T-helper 1 cell treated with Interleukin-12 subunit alpha and Interleukin-12 subunit beta and Interleukin-4 antibody, amounts not matched to agents 30 ng/mL and 1 ng/mL, for 36 hours (primary cell): Measurements from ENCODE around the gene ACAD11. TPM values are rescaled to one million over a fixed set of nuclear protein-coding genes. Genes with fewer than 3 reads are reported as not detected.

Experiments used
- intact Hi-C: fragments of 100-400 bp; cut with micrococcal nuclease; formaldehyde crosslinking; loops from one replicate; pipeline ENCODE4 v1.15.1; 2024
- total RNA-seq: library from RNA; stranded (reverse); gene quantifications from 2 replicates; pipeline ENCODE4 v1.2.3, GENCODE V29; 2022

ACAD11 gene
- total RNA-seq = 14.1 and 17.5 TPM in 2 replicates

DNA sequence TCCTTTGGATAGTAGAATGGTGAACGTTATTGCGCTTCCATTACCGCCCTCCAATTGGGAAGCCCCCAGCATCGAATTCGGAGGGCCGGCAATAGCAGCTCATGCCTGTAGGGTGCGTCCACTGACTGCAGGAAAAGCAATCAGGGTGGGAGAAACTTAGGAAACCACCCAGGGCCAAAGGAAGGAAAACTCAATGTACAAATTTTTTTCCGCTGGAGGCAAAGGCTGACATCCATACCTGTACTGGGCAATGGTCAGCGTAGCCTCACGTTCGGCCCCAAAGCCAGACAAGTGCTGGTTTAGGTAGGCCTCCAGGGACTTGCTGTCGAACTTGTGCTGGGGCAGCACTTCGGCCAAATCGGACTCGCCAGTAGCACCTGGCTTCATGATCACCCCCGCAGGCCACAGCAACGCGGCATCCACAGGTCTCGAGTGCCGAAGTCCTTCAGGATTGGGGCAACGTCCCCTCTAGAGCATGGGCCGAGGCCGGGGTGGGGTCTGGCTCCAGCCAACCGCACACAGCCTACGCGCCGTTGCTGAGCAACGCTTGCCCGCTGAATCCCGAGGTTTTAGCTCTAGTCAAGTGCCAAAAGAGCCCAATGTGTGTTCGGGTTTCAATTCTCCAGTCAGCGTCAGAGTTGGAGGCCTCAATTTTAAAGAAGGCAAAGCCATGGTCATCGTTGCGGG is at the start of gene ACAD11:
Gene ACAD11 (minus strand): TSS at position 445 of the 687 bp plus-strand sequence. CDS start 58 bp downstream, at position 387.
- intact Hi-C loops = loop anchor here (1.0 to 10.0 kb wide), 10 partner anchors 17 to 1912 kb away; partner anchors contain the start of genes ASTE1, ATP2C1, CDV3 and DNAJC13

GRCh38 chr3:132703733-132704132 is 44.1 kb upstream of the ACAD11 start:
- intact Hi-C loops = no loop called here

GRCh38 chr3:132695422-132695821 is 35.8 kb upstream of the ACAD11 start:
- intact Hi-C loops = no loop called here

- intact Hi-C loops = no loop called here
Observed at GRCh38 chr3:132694991-132695390, 35.4 kb upstream of the ACAD11 start.

DNA sequence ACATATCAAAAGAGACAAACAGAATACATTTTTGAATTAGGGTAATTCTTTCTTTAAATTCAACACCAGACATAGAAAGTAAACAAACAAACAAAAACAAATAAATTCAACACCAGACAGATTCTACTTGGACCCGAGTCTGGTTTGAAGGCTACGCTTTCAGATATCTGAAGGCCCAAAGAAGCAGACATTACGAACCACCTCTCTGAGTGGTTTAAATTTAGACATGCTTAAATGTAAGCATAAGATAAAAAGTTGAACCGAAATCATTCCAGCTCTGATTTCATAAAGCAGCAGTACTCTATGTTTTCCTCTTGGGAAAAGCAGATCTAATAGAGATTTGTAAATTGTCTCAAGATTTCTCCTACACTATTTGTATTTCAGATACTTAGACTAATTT is 30.4 kb upstream of the ACAD11 start:
- intact Hi-C loops = no loop called here

DNA sequence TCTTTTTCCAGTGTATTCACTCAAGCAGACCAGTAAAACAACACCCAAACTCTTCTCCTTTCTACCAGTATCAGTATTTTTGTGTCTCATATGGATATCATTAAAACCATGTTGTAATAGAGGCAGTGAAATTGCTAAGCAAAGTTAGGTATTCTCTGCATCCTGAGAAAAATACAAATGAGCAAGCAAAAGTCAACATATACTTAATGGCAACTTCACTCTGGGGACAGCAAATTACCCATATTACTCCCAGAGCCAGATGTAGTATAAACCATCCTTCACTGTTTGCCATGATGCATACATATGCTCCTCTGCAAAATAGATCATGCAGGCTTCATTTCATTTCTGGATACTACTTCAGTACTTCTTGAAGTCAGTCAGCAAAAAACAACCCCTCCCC is 22.6 kb upstream of the ACAD11 start:
- intact Hi-C loops = no loop called here

- intact Hi-C loops = no loop called here
Observed at GRCh38 chr3:132681421-132681820, 21.8 kb upstream of the ACAD11 start.

DNA sequence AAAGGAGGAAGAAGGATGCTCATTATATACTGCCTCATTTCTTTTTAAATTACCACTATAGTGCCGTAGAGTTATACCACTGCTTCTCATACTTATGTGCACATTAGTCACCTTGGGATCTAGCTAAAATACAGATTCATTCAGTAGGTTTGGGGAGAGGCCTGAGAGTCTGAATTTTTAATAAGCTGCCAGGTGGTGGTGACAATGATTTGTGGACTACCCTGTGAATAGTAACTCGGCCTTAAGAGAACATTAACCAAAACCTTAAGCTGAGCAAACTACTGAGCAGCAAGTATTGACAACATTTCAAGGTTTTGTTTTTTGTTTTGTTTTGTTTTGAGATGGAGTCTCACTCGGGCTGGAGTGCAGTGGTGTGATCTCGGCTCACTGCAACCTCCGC is 20.3 kb upstream of the ACAD11 start:
- intact Hi-C loops = no loop called here

- intact Hi-C loops = no loop called here
Observed at GRCh38 chr3:132675408-132675807, 15.8 kb upstream of the ACAD11 start.

GRCh38 chr3:132669256-132669777 is 9.7 kb upstream of the ACAD11 start:
- intact Hi-C loops = loop anchor here (10.0 kb wide), 1 partner anchor 1775 kb away; the partner anchor contains the start of gene ATP2C1

- intact Hi-C loops = loop anchor here (10.0 kb wide), 1 partner anchor 1770 kb away; the partner anchor contains the start of gene ATP2C1
Observed at GRCh38 chr3:132665230-132665745, 5.7 kb upstream of the ACAD11 start.

DNA sequence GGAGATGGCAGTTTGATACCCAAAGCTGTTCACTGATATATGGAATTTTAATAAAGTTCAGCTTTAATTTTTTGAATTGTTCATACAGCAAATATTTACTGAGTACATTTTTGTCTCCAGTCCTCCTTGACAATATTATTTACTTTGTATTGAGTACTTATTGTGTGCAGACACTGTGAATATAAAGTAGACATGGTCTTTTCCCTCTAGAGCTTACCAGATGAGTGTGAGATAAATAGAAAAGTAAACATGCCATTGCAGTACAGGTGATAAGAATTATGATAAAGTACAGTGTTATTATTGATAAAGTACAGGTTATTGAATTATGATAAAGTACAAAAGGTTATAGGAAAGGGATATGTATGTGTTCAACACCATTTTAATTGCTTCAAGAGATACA is 2.6 kb upstream of the ACAD11 start:
- intact Hi-C loops = loop anchor here (5.0 to 10.0 kb wide), 3 partner anchors 1635 to 1915 kb away; partner anchors contain the start of genes ASTE1, ATP2C1, NEK11 and PIK3R4

DNA sequence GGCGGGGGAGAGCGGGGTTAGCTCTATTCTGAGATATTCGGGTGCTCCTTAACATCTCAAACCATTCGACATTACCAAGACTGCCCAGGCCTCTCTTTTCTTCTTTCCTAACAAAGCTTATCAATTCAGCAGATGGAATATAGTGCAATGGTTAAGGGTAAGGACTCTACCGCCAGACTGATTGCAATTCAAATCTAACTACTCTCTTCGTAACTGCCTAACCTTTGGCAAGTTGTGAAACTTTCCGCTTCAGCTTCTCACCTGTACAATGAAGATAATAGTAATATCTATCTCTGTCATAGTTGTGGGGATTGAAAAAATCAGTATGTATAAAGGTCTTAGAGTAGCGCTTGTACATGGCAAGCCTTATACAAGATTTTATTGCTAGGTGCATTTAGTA is 1.5 kb upstream of the ACAD11 start:
- intact Hi-C loops = loop anchor here (1.0 to 10.0 kb wide), 5 partner anchors 125 to 1914 kb away; partner anchors contain the start of genes ASTE1, ATP2C1, NEK11 and PIK3R4

GRCh38 chr3:132660811-132661070 is 1.1 kb upstream of the ACAD11 start:
- intact Hi-C loops = loop anchor here (1.0 to 10.0 kb wide), 11 partner anchors 18 to 1913 kb away; partner anchors contain the start of genes ASTE1, ATP2C1, CDV3 and DNAJC13

GRCh38 chr3:132660052-132660810 is 622 bp upstream of the ACAD11 start, which contains the start of gene UBA5:
TSS of gene UBA5 (plus strand) at chr3:132660329. CDS start at chr3:132660538, 209 bp downstream.
- intact Hi-C loops = loop anchor here (1.0 to 10.0 kb wide), 10 partner anchors 18 to 1913 kb away; partner anchors contain the start of genes ASTE1, ATP2C1, CDV3 and DNAJC13

DNA sequence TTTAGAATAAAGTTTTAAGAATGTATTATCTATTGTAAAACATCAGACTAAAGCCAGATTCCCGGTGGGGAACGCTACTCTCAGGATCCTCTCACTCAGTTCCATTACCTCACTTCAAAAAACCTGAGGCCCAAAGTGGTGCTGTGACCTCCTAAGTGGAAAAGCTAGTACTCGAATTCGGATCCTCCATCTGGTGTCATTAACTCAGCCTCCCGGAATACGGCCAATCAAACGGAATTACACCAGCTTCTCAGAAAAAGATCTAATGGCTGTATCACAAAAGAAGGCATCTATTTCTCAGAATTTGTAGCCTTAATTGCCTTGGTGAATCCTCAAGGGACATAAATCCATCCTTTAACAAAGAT is 627 bp downstream of the ACAD11 start:
- intact Hi-C loops = no loop called here

DNA sequence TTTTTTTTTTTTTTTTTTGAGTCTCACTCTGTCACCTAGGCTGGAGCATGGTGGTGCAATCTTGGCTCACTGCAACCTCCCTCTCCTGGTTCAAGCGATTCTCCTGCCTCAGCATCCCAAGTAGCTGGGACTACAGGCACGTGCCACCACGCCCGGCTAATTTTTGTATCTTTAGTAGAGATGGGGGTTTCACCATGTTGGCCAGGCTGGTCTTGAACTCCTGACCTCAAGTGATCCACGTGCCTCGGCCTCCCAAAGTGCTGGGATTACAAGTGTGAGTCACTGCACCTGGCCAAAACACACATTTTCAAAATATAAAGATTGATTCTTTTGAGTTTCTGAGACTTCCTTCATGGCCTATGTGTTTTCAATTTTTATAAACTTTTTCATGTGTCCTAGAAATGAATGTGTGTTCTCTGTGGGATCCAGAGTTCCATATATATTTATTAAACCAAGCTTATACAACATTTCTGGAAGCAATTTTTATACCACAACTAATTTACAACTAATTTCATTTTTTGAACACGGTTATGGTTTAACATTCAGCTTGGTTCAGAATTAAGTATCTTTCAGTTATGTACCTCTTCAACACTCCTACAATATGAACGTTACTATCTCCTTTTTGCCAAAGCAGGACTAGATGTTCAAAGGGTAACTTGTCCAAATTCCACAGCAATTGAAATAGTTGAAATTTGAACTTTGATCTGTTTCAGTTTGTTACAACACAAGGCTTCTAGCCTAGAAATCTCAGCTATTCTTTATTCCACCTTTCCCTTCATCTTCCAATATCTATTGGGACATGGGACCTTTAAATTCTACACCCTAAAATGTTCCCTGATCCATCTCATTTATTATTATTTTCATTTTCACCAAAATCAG is 1.5 kb downstream of the ACAD11 start:
- intact Hi-C loops = no loop called here

GRCh38 chr3:132655471-132655870 is 4.1 kb downstream of the ACAD11 start:
- intact Hi-C loops = no loop called here

- intact Hi-C loops = no loop called here
Observed at GRCh38 chr3:132654721-132655120, 4.9 kb downstream of the ACAD11 start.

DNA sequence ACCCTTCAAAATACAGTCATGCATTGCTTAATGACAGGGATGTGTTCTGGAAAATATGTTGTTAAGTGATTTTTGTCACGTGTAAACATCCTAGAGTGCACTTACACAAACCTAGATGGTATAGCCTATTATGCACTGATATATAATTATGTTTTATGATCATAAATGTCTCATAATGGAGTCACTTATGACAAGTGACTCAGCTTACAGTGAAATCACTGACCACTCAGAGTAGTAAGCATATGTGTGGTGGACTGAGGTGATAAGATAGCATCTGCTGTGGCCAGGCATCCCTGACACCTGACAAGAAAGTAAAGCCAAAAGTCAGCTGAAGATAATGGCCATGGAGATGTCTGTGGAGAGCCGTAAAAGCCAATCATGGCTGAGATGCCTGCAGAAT is 5.4 kb downstream of the ACAD11 start:
- intact Hi-C loops = no loop called here
